Endothelial cell of umbilical vein (primary cell): ENCODE data around the gene RTL5. TPM values are rescaled to one million over a fixed set of nuclear protein-coding genes. Genes with fewer than 3 reads are reported as not detected.

Experiments
- BruUV-seq: library from RNA; stranded (reverse); fragments of 400-500 nt; replicated peaks from 2 replicates; lab custom pipeline; 2021; lab: Mats Ljungman, UMichigan
- CTCF ChIA-PET: fragments of 300-600, 350-600 bp; sonication (Branson Sonifier 250); formaldehyde crosslinking; loops from one replicate; lab custom pipeline; 2021; ENCODE audit warnings: antibody characterized with exemption, inconsistent platforms; lab: Charles Lee
- POLR2A ChIA-PET: fragments of 300-600, 350-600 bp; sonication (Branson Sonifier 250); formaldehyde crosslinking; loops from one replicate; lab custom pipeline; 2021; ENCODE audit warnings: antibody characterized with exemption, inconsistent platforms; lab: Charles Lee
- DNase-seq: peaks from one replicate; pipeline ENCODE4 v3.0.0-alpha.2; 2011; ENCODE audit warnings: low read depth, low spot score
- FAIRE-seq: peaks from 2 replicates; lab custom pipeline; 2011; peaks lifted over from hg19 to GRCh38; lab: Jason Lieb, UNC
- H2AFZ ChIP-seq: 2 replicates; pipeline ENCODE4 v1.6.0; 2012; ENCODE audit warnings: low read depth, low read length, control low read depth, inconsistent platforms
- H3K27ac ChIP-seq: 2 replicates; pipeline ENCODE4 v1.5.1; 2011; ENCODE audit warnings: low read depth, mild to moderate bottlenecking, control low read depth, low read length, moderate library complexity; ENCODE audit not compliant: insufficient read depth
- H3K27me3 ChIP-seq, 2 experiments: 2 replicates each; pipeline versions ENCODE4 v1.6.0 to v1.6.1; 2011; ENCODE audit warnings: low read length in 2 of 2, mixed read lengths in 1 of 2; ENCODE audit not compliant: control insufficient read depth in 2 of 2, insufficient read depth in 2 of 2
- H3K36me3 ChIP-seq, 2 experiments: 2 replicates in 1 of 2; 3 replicates in 1 of 2; pipeline ENCODE4 v1.5.1; 2011; ENCODE audit warnings: low read length in 2 of 2, mild to moderate bottlenecking in 1 of 2, moderate library complexity in 1 of 2; ENCODE audit not compliant: control insufficient read depth in 2 of 2, insufficient read depth in 2 of 2; ENCODE audit errors: extremely low read depth in 1 of 2
- H3K4me1 ChIP-seq: 3 replicates; pipeline ENCODE4 v1.5.1; 2011; ENCODE audit warnings: mild to moderate bottlenecking, low read length; ENCODE audit not compliant: control insufficient read depth, insufficient read depth; ENCODE audit errors: extremely low read depth
- H3K4me2 ChIP-seq: 2 replicates; pipeline ENCODE4 v1.6.1; 2011; ENCODE audit warnings: low read length, control low read depth, mixed read lengths; ENCODE audit not compliant: insufficient read depth
- H3K4me3 ChIP-seq, 3 experiments: fragments of 200-600 bp in 1 of 3; sonication (generic), shearing (Covaris generic) in 1 of 3; replicated peaks in 1 of 3; 2 replicates each; pipeline ENCODE4 v1.5.1; 2011 to 2016; ENCODE audit warnings: control low read depth in 3 of 3, low read length in 3 of 3, mild to moderate bottlenecking in 2 of 3, inconsistent platforms in 1 of 3, low read depth in 1 of 3, moderate library complexity in 1 of 3; ENCODE audit not compliant: insufficient read depth in 1 of 3
- H3K79me2 ChIP-seq: 2 replicates; pipeline ENCODE4 v1.6.0; 2012; ENCODE audit warnings: low read length, inconsistent platforms; ENCODE audit not compliant: control insufficient read depth, insufficient read depth
- H3K9ac ChIP-seq: replicated peaks from 2 replicates; pipeline ENCODE3; 2011; ENCODE audit warnings: low read length, control low read depth; ENCODE audit not compliant: insufficient read depth; ENCODE audit errors: extremely low read depth
- H3K9me1 ChIP-seq: replicated peaks from 3 replicates; pipeline ENCODE4 v1.6.0; 2011; ENCODE audit warnings: mild to moderate bottlenecking, low read length; ENCODE audit not compliant: control insufficient read depth, insufficient read depth; ENCODE audit errors: extremely low read depth
- H3K9me3 ChIP-seq: replicated peaks from 2 replicates; pipeline ENCODE4 v1.5.1; 2012; ENCODE audit warnings: low read length, inconsistent platforms; ENCODE audit not compliant: control insufficient read depth, insufficient read depth
- H4K20me1 ChIP-seq: replicated peaks from 2 replicates; pipeline ENCODE3; 2011; ENCODE audit warnings: mild to moderate bottlenecking, low read length; ENCODE audit not compliant: control insufficient read depth, insufficient read depth; ENCODE audit errors: extremely low read depth
- EZH2 ChIP-seq: IDR thresholded peaks from 2 replicates; pipeline ENCODE4 v1.6.1; 2012; ENCODE audit warnings: borderline replicate concordance, low read depth, mild to moderate bottlenecking, moderate library complexity, low read length, inconsistent platforms; ENCODE audit not compliant: severe bottlenecking
- FOS ChIP-seq: IDR thresholded peaks from 2 replicates; pipeline ENCODE4 v1.6.1; 2011; ENCODE audit warnings: mild to moderate bottlenecking, low read length, moderate library complexity, borderline replicate concordance; ENCODE audit not compliant: insufficient read depth
- GATA2 ChIP-seq: IDR thresholded peaks from 2 replicates; pipeline ENCODE4 v1.7.0; 2011; ENCODE audit warnings: low read depth, mild to moderate bottlenecking, moderate library complexity, mixed read lengths, low read length; ENCODE audit not compliant: insufficient read length, insufficient read depth
- POLR2AphosphoS5 ChIP-seq: IDR thresholded peaks from 2 replicates; pipeline ENCODE4 v1.6.1; 2012; ENCODE audit warnings: low read depth, mild to moderate bottlenecking, control low read depth, low read length, moderate library complexity; ENCODE audit not compliant: insufficient read depth
- dilution Hi-C: fragments of 300-500 bp; cut with MboI; formaldehyde crosslinking; loops from one replicate; pipeline ENCODE4 v1.15.0; 2019; ENCODE audit warnings: low sequenced_read_pairs; ENCODE audit not compliant: extremely low pct_ligation_motif_present
- intact Hi-C: fragments of 100-400 bp; cut with micrococcal nuclease; formaldehyde crosslinking; loops from one replicate; pipeline ENCODE4 v1.10.0; 2022
- polyA plus RNA-seq, 4 experiments: library from polyadenylated mRNA; depleted of rRNA in 3 of 4; stranded (reverse) in 3 of 4; unstranded in 1 of 4; fragments of >200 nt; gene quantifications; 2 replicates each; pipeline versions ENCODE4 v1.2.1 to v1.2.3, GENCODE V29; 2011 to 2012; ENCODE audit warnings: missing spikeins in 1 of 4
- total RNA-seq: library from RNA; stranded (reverse); gene quantifications from 2 replicates; pipeline ENCODE4 v1.2.3, GENCODE V29; 2021
- TF ChIP-seq, protein P1 (sequence below), 2 donors: IDR thresholded peaks; 1 replicate in 1 of 2; 2 replicates in 1 of 2; pipeline ENCODE4 v1.5.1; 2011; ENCODE audit warnings: low read length in 2 of 2, mild to moderate bottlenecking in 2 of 2, moderate library complexity in 2 of 2, control low read depth in 1 of 2, inconsistent platforms in 1 of 2, low read depth in 1 of 2; ENCODE audit not compliant: insufficient read depth in 1 of 2; ENCODE audit errors: extremely low read depth in 1 of 2

The RTL5 gene
- total and polyA plus RNA-seq, 2 donors (not counting 3 experiments of a cell fraction or from before 2014, with no cell fraction given), result 1.0 to 1.7 TPM

DNA sequence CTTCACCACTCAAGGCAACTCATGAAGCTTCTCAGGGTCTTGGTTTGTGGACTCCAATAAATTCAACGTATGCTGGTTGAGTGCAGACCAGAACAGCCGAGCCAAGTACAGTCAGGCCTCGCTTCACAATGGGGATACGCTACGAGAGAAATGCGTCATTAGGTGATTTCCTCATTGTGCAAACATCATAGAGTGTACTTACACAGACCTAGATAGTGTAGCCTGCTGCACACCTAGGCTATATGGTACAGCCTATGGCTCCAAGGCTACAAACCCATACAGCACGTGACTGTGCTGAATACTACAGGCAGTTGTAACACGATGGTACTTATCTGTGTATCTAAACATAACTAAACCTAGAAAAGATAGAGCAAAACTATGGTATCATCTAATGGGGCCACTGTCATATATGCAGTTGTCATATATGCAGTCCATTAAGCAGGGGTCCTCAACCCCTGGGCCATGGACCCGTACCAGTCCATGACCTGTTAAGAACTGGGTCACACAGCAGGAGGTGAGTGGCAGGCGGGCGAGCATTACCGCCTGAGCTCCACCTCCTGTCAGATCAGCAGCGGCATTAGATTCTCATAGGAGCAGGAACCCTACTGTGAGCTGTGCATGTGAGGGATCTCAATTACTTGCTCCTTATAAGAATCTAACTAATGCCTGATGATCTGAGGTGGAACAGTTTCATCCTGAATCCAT, 31.5 kb downstream of the RTL5 start:
- FAIRE-seq (no peak), DNase-seq (no peak)
- Histone ChIP-seq H3K4me3 (no peak overlapping the region), H3K9me1 (no peaks in the 10 kb centered on the region), H3K79me2 (peaks cover 35% of the 10 kb centered on the region), H3K9me3 (no peaks in the 10 kb centered on the region), H3K4me2 (no peak overlapping the region), H2AFZ (no peak overlapping the region), H3K36me3 (no peaks in the 10 kb centered on the region), H4K20me1 (peaks cover 2% of the 10 kb centered on the region), H3K9ac (no peak overlapping the region), H3K27ac (no peak overlapping the region), H3K4me1 (peaks cover 12% of the 10 kb centered on the region), H3K27me3 (no peaks in the 10 kb centered on the region)
- intact Hi-C loops (no loop called here), dilution Hi-C loops (no loop called here)
- BruUV-seq, result no TSS peak
- TF ChIP-seq EZH2 (no peak), FOS (no peak), GATA2 (no peak)
- TF ChIP-seq, protein P1, sequence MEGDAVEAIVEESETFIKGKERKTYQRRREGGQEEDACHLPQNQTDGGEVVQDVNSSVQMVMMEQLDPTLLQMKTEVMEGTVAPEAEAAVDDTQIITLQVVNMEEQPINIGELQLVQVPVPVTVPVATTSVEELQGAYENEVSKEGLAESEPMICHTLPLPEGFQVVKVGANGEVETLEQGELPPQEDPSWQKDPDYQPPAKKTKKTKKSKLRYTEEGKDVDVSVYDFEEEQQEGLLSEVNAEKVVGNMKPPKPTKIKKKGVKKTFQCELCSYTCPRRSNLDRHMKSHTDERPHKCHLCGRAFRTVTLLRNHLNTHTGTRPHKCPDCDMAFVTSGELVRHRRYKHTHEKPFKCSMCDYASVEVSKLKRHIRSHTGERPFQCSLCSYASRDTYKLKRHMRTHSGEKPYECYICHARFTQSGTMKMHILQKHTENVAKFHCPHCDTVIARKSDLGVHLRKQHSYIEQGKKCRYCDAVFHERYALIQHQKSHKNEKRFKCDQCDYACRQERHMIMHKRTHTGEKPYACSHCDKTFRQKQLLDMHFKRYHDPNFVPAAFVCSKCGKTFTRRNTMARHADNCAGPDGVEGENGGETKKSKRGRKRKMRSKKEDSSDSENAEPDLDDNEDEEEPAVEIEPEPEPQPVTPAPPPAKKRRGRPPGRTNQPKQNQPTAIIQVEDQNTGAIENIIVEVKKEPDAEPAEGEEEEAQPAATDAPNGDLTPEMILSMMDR (IDR thresholded peaks at IDR 0.05; ENCODE audit: extremely low read depth in 1 of 2, insufficient read depth in 1 of 2, low read depth in 1 of 2, low read length in 2 of 2), result no peak
- ChIA-PET POLR2A (no interaction called here), CTCF (no interaction called here)

DNA sequence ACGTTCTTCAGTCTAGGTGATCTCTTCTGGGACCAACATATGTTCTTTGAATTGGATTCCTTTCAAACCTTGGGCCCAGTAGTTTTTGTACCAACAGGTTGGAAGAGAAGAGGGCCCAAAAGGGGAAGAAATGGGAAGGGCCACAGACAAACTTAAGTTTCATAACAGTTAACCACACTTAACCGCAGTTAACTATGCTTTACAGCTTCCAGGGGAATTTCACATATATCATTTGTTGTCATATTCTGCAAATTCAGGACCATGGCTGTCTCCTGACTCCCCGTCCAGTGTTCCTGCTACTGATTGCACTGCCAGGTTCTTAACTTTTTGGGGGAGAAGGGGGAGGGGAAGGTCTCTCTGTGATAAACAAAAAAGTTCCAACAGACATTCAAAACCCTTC, 34.6 kb downstream of the RTL5 start:
- H3K9ac ChIP-seq, result no peak overlapping the region
- H2AFZ ChIP-seq, result no peak overlapping the region
- CTCF ChIA-PET, result no interaction called here
- H3K36me3 ChIP-seq, result no peaks in the 10 kb centered on the region
- peaks cover 2% of the 10 kb centered on the region for H4K20me1 ChIP-seq
- peaks cover 43% of the 10 kb centered on the region for H3K79me2 ChIP-seq
- POLR2A ChIA-PET, result no interaction called here
- no peaks in the 10 kb centered on the region for H3K9me1 ChIP-seq
- BruUV-seq, result no TSS peak
- FAIRE-seq (no peak), DNase-seq (no peak)
- no peak overlapping the region for H3K4me2 ChIP-seq
- intact Hi-C loops, result no loop called here
- no peaks in the 10 kb centered on the region for H3K27me3 ChIP-seq
- TF ChIP-seq, protein P1 (IDR thresholded peaks at IDR 0.05; ENCODE audit: extremely low read depth in 1 of 2, insufficient read depth in 1 of 2, low read depth in 1 of 2, low read length in 2 of 2), result no peak
- no peak for TF ChIP-seq FOS
- no peak for TF ChIP-seq POLR2AphosphoS5
- no peak overlapping the region for H3K4me3 ChIP-seq
- dilution Hi-C loops, result no loop called here
- peaks cover 23% of the 10 kb centered on the region for H3K4me1 ChIP-seq
- H3K27ac ChIP-seq, result no peak overlapping the region
- no peaks in the 10 kb centered on the region for H3K9me3 ChIP-seq
